ENCODE measurements around the gene TBCK.

DNA sequence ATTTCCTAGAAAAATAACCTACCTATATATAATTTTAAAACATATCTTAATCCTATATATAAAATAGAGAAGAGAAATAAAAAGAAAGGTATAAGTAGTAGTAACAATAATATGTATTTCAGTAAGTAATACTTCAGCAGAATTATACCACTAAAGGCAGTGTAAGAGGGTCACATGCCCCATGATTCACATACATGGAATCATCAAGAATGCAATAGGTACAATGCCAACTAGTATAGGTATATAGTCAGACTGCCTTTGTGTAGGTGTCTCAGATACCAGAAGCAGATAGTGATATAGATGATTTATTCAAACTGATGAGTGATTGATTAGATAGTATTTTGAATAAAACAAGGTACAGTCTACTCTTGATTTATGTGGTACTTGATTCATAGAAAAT lies 9.8 kb upstream of the TBCK start:
- no peak for TF ChIP-seq POLR2A (IDR thresholded peaks at IDR 0.05)
- TF ChIP-seq, protein P1, sequence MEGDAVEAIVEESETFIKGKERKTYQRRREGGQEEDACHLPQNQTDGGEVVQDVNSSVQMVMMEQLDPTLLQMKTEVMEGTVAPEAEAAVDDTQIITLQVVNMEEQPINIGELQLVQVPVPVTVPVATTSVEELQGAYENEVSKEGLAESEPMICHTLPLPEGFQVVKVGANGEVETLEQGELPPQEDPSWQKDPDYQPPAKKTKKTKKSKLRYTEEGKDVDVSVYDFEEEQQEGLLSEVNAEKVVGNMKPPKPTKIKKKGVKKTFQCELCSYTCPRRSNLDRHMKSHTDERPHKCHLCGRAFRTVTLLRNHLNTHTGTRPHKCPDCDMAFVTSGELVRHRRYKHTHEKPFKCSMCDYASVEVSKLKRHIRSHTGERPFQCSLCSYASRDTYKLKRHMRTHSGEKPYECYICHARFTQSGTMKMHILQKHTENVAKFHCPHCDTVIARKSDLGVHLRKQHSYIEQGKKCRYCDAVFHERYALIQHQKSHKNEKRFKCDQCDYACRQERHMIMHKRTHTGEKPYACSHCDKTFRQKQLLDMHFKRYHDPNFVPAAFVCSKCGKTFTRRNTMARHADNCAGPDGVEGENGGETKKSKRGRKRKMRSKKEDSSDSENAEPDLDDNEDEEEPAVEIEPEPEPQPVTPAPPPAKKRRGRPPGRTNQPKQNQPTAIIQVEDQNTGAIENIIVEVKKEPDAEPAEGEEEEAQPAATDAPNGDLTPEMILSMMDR (IDR thresholded peaks at IDR 0.05): no peak
- no peak for TF ChIP-seq EP300 (IDR thresholded peaks at IDR 0.05)
